HEK293 (cell line): ENCODE data around the gene LRRC74A.

ENCODE experiments used
- CTCF ChIA-PET: fragments of 350-600 bp; formaldehyde crosslinking; extraction: SDS; loops from one replicate; lab custom pipeline; 2021; ENCODE audit warnings: antibody characterized with exemption; lab: Yijun Ruan, JAX
- POLR2A ChIA-PET: fragments of 300-600 bp; formaldehyde crosslinking; extraction: SDS; loops from one replicate; lab custom pipeline; 2020; ENCODE audit warnings: antibody characterized with exemption, inconsistent platforms; lab: Yijun Ruan, JAX
- H3K27ac ChIP-seq: fragments of 200-500 bp; sonication (Bioruptor generic); 2 replicates; pipeline ENCODE4 v1.5.1; 2014; ENCODE audit warnings: low read depth, low read length, control low read depth, inconsistent platforms; ENCODE audit errors: extremely low read depth
- H3K36me3 ChIP-seq, 2 experiments: fragments of 200-500 bp in 1 of 2; sonication (Bioruptor generic) in 1 of 2; 1 replicate in 1 of 2; 2 replicates in 1 of 2; pipeline ENCODE4 v1.5.1; 2014 to 2017; ENCODE audit warnings: inconsistent platforms in 2 of 2, low read length in 2 of 2; ENCODE audit not compliant: control insufficient read depth in 2 of 2, insufficient read depth in 1 of 2
- H3K4me1 ChIP-seq: fragments of 200-500 bp; sonication (Bioruptor generic); 2 replicates; pipeline ENCODE4 v1.5.1; 2014; ENCODE audit warnings: mild to moderate bottlenecking, low read length, inconsistent platforms; ENCODE audit not compliant: control insufficient read depth, insufficient read depth
- H3K4me3 ChIP-seq: 2 replicates; pipeline ENCODE4 v1.5.1; 2011; ENCODE audit warnings: low read depth, mild to moderate bottlenecking, control low read depth, low read length, moderate library complexity
- H3K9me3 ChIP-seq: fragments of 200-500 bp; sonication (Bioruptor generic); 2 replicates; pipeline ENCODE4 v1.5.1; 2014; ENCODE audit warnings: low read depth, low read length, inconsistent platforms; ENCODE audit not compliant: control insufficient read depth, insufficient read depth
- GLI2 ChIP-seq: fragments of 450-650 bp; formaldehyde crosslinking; IDR thresholded peaks from 2 replicates; pipeline ENCODE4; 2017; ENCODE audit warnings: missing biosample characterization, missing genetic modification characterization, low read depth, borderline replicate concordance
- HOXC10 ChIP-seq: sonication (generic); formaldehyde crosslinking; IDR thresholded peaks from 2 replicates; pipeline ENCODE4 v1.8.1; 2023; ENCODE audit warnings: mild to moderate bottlenecking, missing genetic modification reagents
- SP2 ChIP-seq: fragments of 450-650 bp; formaldehyde crosslinking; IDR thresholded peaks from 2 replicates; pipeline ENCODE4 v1.5.1; 2016; ENCODE audit warnings: missing biosample characterization, missing genetic modification characterization
- SP3 ChIP-seq: fragments of 450-650 bp; formaldehyde crosslinking; IDR thresholded peaks from 2 replicates; pipeline ENCODE4 v1.5.1; 2016; ENCODE audit warnings: missing biosample characterization, missing genetic modification characterization
- WT1 ChIP-seq: fragments of 450-650 bp; formaldehyde crosslinking; IDR thresholded peaks from 2 replicates; pipeline ENCODE4 v1.5.1; 2016; ENCODE audit warnings: missing biosample characterization, missing genetic modification characterization
- YY1 ChIP-seq: fragments of 450-650 bp; formaldehyde crosslinking; IDR thresholded peaks from 2 replicates; pipeline ENCODE4 v1.5.1; 2018; ENCODE audit warnings: missing biosample characterization, missing genetic modification characterization
- ZBTB20 ChIP-seq: fragments of 450-650 bp; formaldehyde crosslinking; IDR thresholded peaks from 2 replicates; pipeline ENCODE4 v1.5.1; 2016; ENCODE audit warnings: missing biosample characterization, missing genetic modification characterization
- ZNF133 ChIP-seq: fragments of 450-650 bp; formaldehyde crosslinking; IDR thresholded peaks from 2 replicates; pipeline ENCODE4 v1.5.1; 2016; ENCODE audit warnings: missing biosample characterization, missing genetic modification characterization
- ZNF19 ChIP-seq: fragments of 450-650 bp; formaldehyde crosslinking; IDR thresholded peaks from 2 replicates; pipeline ENCODE4; 2016; ENCODE audit warnings: missing biosample characterization, missing genetic modification characterization, low read depth
- ZNF214 ChIP-seq: fragments of 450-650 bp; formaldehyde crosslinking; IDR thresholded peaks from 2 replicates; pipeline ENCODE4 v1.5.1; 2017; ENCODE audit warnings: missing biosample characterization, mild to moderate bottlenecking, missing genetic modification characterization, borderline replicate concordance
- ZNF248 ChIP-seq: fragments of 450-650 bp; formaldehyde crosslinking; IDR thresholded peaks from 2 replicates; pipeline ENCODE4 v1.5.1; 2017; ENCODE audit warnings: missing biosample characterization, missing genetic modification characterization
- ZNF302 ChIP-seq: fragments of 450-650 bp; formaldehyde crosslinking; IDR thresholded peaks from 2 replicates; pipeline ENCODE4 v1.5.1; 2016; ENCODE audit warnings: missing biosample characterization, missing genetic modification characterization, low read depth
- ZNF311 ChIP-seq: fragments of 450-650 bp; formaldehyde crosslinking; IDR thresholded peaks from 2 replicates; pipeline ENCODE4 v1.5.1; 2017; ENCODE audit warnings: missing biosample characterization, missing genetic modification characterization, borderline replicate concordance
- ZNF341 ChIP-seq: fragments of 450-650 bp; formaldehyde crosslinking; IDR thresholded peaks from 2 replicates; pipeline ENCODE4; 2016; ENCODE audit warnings: low read depth, missing biosample characterization, missing genetic modification characterization
- ZNF426 ChIP-seq: fragments of 450-650 bp; formaldehyde crosslinking; IDR thresholded peaks from 2 replicates; pipeline ENCODE4 v1.5.1; 2017; ENCODE audit warnings: missing biosample characterization, missing genetic modification characterization, mild to moderate bottlenecking, inconsistent platforms, moderate library complexity
- ZNF473 ChIP-seq: fragments of 450-650 bp; formaldehyde crosslinking; IDR thresholded peaks from 2 replicates; pipeline ENCODE4 v1.5.1; 2017; ENCODE audit warnings: missing biosample characterization, missing genetic modification characterization
- ZNF48 ChIP-seq: fragments of 450-650 bp; formaldehyde crosslinking; IDR thresholded peaks from 2 replicates; pipeline ENCODE4 v1.5.1; 2016; ENCODE audit warnings: missing biosample characterization, missing genetic modification characterization
- ZNF555 ChIP-seq: fragments of 450-650 bp; formaldehyde crosslinking; conservative IDR thresholded peaks from 2 replicates; pipeline ENCODE4 v1.5.1; 2017; ENCODE audit warnings: missing biosample characterization, mild to moderate bottlenecking, missing genetic modification characterization, inconsistent platforms
- ZNF600 ChIP-seq: fragments of 450-650 bp; formaldehyde crosslinking; IDR thresholded peaks from 2 replicates; pipeline ENCODE4 v1.5.1; 2016; ENCODE audit warnings: missing biosample characterization, missing genetic modification characterization
- ZNF624 ChIP-seq: fragments of 450-650 bp; formaldehyde crosslinking; IDR thresholded peaks from 2 replicates; pipeline ENCODE4 v1.5.1; 2017; ENCODE audit warnings: missing biosample characterization, missing genetic modification characterization
- ZNF658 ChIP-seq: fragments of 450-650 bp; formaldehyde crosslinking; IDR thresholded peaks from 2 replicates; pipeline ENCODE4; 2016; ENCODE audit warnings: missing biosample characterization, missing genetic modification characterization
- ZNF692 ChIP-seq: fragments of 450-650 bp; formaldehyde crosslinking; IDR thresholded peaks from 2 replicates; pipeline ENCODE4 v1.5.1; 2016; ENCODE audit warnings: missing biosample characterization, missing genetic modification characterization
- TF ChIP-seq, protein P1 (sequence below): fragments of 450-650 bp; IDR thresholded peaks from 2 replicates; pipeline ENCODE4 v1.5.1; 2018; ENCODE audit warnings: missing biosample characterization, missing genetic modification characterization
- TF ChIP-seq, protein P2 (sequence below): fragments of 450-650 bp; formaldehyde crosslinking; IDR thresholded peaks from 2 replicates; pipeline ENCODE4 v1.5.1; 2016; ENCODE audit warnings: missing biosample characterization, missing genetic modification characterization, low read depth
- TF ChIP-seq, protein P3 (sequence below): fragments of 450-650 bp; formaldehyde crosslinking; IDR thresholded peaks from 2 replicates; pipeline ENCODE4 v1.5.0; 2017; ENCODE audit warnings: missing biosample characterization, missing genetic modification characterization, borderline replicate concordance

The LRRC74A gene

GRCh38 chr14:76846331-76847047 lies 20.3 kb downstream of the LRRC74A start (continued):
- TF ChIP-seq, protein P1, sequence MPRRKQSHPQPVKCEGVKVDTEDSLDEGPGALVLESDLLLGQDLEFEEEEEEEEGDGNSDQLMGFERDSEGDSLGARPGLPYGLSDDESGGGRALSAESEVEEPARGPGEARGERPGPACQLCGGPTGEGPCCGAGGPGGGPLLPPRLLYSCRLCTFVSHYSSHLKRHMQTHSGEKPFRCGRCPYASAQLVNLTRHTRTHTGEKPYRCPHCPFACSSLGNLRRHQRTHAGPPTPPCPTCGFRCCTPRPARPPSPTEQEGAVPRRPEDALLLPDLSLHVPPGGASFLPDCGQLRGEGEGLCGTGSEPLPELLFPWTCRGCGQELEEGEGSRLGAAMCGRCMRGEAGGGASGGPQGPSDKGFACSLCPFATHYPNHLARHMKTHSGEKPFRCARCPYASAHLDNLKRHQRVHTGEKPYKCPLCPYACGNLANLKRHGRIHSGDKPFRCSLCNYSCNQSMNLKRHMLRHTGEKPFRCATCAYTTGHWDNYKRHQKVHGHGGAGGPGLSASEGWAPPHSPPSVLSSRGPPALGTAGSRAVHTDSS: no peak
- TF ChIP-seq ZNF426 (tag by site-specific recombination) (no peak), ZNF311 (no peak), SP3 (no peak)

GRCh38 chr14:76848879-76849278 lies 22.7 kb downstream of the LRRC74A start:
- Histone ChIP-seq H3K4me1 (no peaks in the 10 kb centered on the region), H3K27ac (no peak overlapping the region), H3K9me3 (no peaks in the 10 kb centered on the region), H3K4me3 (no peak overlapping the region), H3K36me3 (no peaks in the 10 kb centered on the region)
- ChIA-PET POLR2A (no interaction called here), CTCF (interaction anchor here (1.3 to 2.1 kb wide), 2 partner anchors 64 to 138 kb away, joined by 5 read pairs; no protein-coding TSS in a partner anchor)
- peak; percentile 77 for TF ChIP-seq ZNF341 (tag by site-specific recombination)
- TF ChIP-seq SP2 (tag by site-specific recombination): no peak
- TF ChIP-seq ZNF133: no peak
- no peak for TF ChIP-seq ZNF692 (tag by site-specific recombination)
- no peak for TF ChIP-seq ZNF19
- TF ChIP-seq ZNF600 (tag by site-specific recombination): 0 out of 2 replicates have a peak, but pooled peaks have one; percentile 15
- TF ChIP-seq, protein P2, sequence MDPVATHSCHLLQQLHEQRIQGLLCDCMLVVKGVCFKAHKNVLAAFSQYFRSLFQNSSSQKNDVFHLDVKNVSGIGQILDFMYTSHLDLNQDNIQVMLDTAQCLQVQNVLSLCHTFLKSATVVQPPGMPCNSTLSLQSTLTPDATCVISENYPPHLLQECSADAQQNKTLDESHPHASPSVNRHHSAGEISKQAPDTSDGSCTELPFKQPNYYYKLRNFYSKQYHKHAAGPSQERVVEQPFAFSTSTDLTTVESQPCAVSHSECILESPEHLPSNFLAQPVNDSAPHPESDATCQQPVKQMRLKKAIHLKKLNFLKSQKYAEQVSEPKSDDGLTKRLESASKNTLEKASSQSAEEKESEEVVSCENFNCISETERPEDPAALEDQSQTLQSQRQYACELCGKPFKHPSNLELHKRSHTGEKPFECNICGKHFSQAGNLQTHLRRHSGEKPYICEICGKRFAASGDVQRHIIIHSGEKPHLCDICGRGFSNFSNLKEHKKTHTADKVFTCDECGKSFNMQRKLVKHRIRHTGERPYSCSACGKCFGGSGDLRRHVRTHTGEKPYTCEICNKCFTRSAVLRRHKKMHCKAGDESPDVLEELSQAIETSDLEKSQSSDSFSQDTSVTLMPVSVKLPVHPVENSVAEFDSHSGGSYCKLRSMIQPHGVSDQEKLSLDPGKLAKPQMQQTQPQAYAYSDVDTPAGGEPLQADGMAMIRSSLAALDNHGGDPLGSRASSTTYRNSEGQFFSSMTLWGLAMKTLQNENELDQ (tag by site-specific recombination): no peak
- TF ChIP-seq ZNF248 (tag by site-specific recombination): no peak
- no peak for TF ChIP-seq ZNF302 (tag by site-specific recombination)
- no peak for TF ChIP-seq HOXC10 (CRISPR knock-in tag)

DNA sequence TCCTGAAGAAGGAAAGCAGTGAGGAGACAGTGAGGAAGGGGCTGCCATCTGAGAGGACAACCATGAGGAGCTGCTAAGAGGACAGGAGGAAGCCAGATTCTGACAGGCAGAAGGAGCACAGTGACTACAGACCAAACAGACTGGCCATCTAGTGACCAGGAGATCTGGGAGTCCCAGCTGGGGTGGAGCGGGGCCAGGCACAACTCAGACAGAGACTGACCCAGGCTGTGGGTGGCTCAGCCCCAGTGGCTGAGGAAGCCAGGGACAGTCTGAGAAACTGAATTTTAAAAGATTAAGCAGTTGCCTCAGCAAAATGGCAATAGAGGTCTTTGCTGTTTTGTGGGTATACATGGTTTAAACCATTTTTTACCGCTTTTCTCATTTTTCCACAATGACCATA lies 28.9 kb downstream of the LRRC74A start:
- Histone ChIP-seq H3K36me3 (no peaks in the 10 kb centered on the region), H3K9me3 (no peaks in the 10 kb centered on the region), H3K4me1 (no peaks in the 10 kb centered on the region), H3K4me3 (no peak overlapping the region), H3K27ac (no peak overlapping the region)
- ChIA-PET POLR2A (no interaction called here), CTCF (interaction anchor here (0.6 to 0.8 kb wide), 3 partner anchors 58 to 240 kb away, joined by 3 to 4 read pairs (median 3); no protein-coding TSS in a partner anchor)
- no peak for TF ChIP-seq ZNF624 (tag by site-specific recombination)
- TF ChIP-seq ZNF555 (tag by site-specific recombination): no peak
- TF ChIP-seq, protein P3, sequence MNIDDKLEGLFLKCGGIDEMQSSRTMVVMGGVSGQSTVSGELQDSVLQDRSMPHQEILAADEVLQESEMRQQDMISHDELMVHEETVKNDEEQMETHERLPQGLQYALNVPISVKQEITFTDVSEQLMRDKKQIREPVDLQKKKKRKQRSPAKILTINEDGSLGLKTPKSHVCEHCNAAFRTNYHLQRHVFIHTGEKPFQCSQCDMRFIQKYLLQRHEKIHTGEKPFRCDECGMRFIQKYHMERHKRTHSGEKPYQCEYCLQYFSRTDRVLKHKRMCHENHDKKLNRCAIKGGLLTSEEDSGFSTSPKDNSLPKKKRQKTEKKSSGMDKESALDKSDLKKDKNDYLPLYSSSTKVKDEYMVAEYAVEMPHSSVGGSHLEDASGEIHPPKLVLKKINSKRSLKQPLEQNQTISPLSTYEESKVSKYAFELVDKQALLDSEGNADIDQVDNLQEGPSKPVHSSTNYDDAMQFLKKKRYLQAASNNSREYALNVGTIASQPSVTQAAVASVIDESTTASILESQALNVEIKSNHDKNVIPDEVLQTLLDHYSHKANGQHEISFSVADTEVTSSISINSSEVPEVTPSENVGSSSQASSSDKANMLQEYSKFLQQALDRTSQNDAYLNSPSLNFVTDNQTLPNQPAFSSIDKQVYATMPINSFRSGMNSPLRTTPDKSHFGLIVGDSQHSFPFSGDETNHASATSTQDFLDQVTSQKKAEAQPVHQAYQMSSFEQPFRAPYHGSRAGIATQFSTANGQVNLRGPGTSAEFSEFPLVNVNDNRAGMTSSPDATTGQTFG (tag by site-specific recombination): no peak
- TF ChIP-seq ZBTB20: no peak
- TF ChIP-seq ZNF48: no peak
- TF ChIP-seq ZNF473 (tag by site-specific recombination): no peak
- TF ChIP-seq YY1 (tag by site-specific recombination): no peak
- TF ChIP-seq, protein P1: no peak
- no peak for TF ChIP-seq WT1 (tag by site-specific recombination)
- no peak for TF ChIP-seq ZNF658 (tag by site-specific recombination)
- no peak for TF ChIP-seq GLI2
- TF ChIP-seq ZNF214 (tag by site-specific recombination): no peak
